Muscle layer of colon (tissue), 2 donors: ENCODE results near the gene VOPP1.

Source experiments
- H3K27ac ChIP-seq: one replicate; pipeline ENCODE4 v1.7.0; 2013; ENCODE audit warnings: low read depth, mild to moderate bottlenecking, low read length, moderate library complexity
- H3K27me3 ChIP-seq, 2 donors: one replicate each; pipeline ENCODE4 v1.7.0; 2013; ENCODE audit warnings: low read length in 2 of 2, mild to moderate bottlenecking in 2 of 2; ENCODE audit not compliant: insufficient read depth in 2 of 2, control insufficient read depth in 1 of 2
- H3K36me3 ChIP-seq: one replicate; pipeline ENCODE4 v1.7.0; 2013; ENCODE audit warnings: mild to moderate bottlenecking, low read length; ENCODE audit not compliant: insufficient read depth
- H3K4me1 ChIP-seq: one replicate; pipeline ENCODE4 v1.7.0; 2013; ENCODE audit warnings: mild to moderate bottlenecking, low read length; ENCODE audit not compliant: insufficient read depth
- H3K4me3 ChIP-seq, 2 donors: one replicate each; pipeline ENCODE4 v1.7.0; 2013; ENCODE audit warnings: low read length in 2 of 2, low read depth in 1 of 2, mild to moderate bottlenecking in 1 of 2, moderate library complexity in 1 of 2
- H3K9ac ChIP-seq: one replicate; pipeline ENCODE4 v1.7.0; 2013; ENCODE audit warnings: low read length
- H3K9me3 ChIP-seq: one replicate; pipeline ENCODE4 v1.7.0; 2013; ENCODE audit warnings: mild to moderate bottlenecking, low read length
- donor health status: abdominal sarcoma.
- donor health status: Adenocarcinoma of cecum.

Gene VOPP1

DNA sequence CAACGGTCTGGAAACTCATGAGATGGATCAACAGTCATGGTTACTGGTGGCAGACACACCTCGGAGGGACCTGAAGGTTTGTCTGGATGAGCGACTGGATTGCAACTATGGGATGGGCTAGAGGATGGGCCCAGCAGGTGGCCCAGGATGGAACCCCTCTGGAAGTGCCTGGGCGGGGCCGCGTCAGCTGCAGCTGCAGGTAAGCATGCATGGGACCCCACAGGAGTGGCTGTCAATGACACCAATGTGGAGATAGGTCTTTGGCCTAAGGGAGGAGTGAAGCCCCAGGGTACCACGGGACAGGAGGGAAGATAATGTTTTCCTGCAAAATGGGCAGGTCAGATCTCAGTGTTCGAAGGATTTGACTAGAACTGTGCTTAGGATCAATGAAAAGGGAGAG is 103.8 kb downstream of the VOPP1 start:
- no peaks in the 10 kb centered on the region for H3K4me1 ChIP-seq
- no peaks in the 10 kb centered on the region for H3K9me3 ChIP-seq
- H3K9ac ChIP-seq, result no peak overlapping the region
- H3K27ac ChIP-seq, result no peak overlapping the region
- no peaks in the 10 kb centered on the region for H3K27me3 ChIP-seq
- H3K4me3 ChIP-seq, result no peak overlapping the region
- peaks cover 10% of the 10 kb centered on the region for H3K36me3 ChIP-seq

DNA sequence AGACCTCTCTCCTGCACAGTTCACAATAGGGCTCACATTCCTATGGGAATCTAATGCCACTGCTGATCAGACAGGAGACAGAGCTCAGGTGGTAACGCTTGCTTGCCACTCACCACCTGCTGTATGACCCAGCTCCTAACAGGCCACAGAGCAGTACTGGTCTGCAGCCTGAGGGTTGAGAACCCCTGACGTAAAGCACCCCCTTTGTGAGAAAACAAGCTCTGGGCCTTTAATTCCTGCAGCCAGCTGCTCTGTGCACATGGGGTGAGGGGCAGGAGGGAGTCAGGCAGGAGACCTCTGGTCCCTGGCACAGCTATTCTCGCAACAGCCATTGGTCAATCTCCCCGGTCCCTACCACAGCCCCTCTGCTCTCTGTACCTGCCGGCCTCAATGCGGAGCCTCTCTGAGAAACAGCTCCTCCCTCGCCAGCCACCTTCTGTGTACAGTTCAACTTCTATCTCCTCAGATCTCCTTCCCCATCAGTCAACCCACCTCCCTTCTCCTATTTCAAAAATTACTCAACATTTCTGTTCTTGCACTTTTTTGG is 105.2 kb downstream of the VOPP1 start:
- Histone ChIP-seq H3K27me3 (no peaks in the 10 kb centered on the region), H3K4me3 (no peak overlapping the region)

DNA sequence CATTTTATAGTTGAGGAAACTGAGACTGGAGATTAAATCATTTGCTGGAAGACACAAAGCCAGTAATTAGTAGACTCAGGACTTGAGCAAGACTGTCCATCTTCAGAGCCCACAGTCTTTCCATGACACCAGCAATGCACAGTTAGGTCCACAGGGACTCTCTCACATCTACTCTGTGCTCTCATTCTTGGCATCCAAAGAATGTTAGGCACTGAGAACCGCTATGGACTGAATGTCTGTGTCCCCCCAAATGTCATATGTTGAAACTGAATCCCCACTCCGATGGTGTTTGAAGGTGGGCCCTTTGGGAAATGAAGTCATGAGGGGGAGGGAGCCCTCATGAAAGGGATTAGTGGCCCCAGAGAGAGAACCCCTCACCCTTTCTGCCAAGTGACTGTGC is 106.6 kb downstream of the VOPP1 start:
- peaks cover 10% of the 10 kb centered on the region for H3K36me3 ChIP-seq
- no peaks in the 10 kb centered on the region for H3K4me1 ChIP-seq

More for the DNA sequence above, 105.2 kb downstream of the VOPP1 start:
- Histone ChIP-seq H3K9me3 (no peaks in the 10 kb centered on the region), H3K27ac (no peak overlapping the region), H3K9ac (no peak overlapping the region), H3K36me3 (peaks cover 10% of the 10 kb centered on the region), H3K4me1 (no peaks in the 10 kb centered on the region)

DNA sequence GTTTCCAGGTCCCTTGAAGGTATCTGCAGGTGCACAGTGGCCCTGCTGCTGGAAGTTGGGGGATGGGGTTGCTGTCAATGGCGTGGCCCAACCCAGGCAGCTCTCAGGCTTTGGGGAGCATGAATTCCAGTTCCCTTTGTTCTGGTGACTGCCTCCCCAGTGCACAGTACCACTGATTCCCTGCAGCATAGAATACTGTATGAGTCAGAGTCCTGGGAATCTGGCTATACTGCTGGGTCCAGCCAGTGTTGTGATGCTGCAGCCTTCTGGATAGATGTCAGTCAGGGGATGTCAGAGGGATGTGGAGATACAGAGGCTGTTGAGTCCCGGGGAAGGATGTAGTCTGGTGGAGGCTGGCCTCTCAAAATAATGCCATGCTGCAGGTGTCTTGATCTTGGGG is 107.9 kb downstream of the VOPP1 start:
- Histone ChIP-seq H3K9me3 (no peaks in the 10 kb centered on the region), H3K4me3 (no peak overlapping the region), H3K4me1 (no peaks in the 10 kb centered on the region), H3K9ac (no peak overlapping the region), H3K27me3 (no peaks in the 10 kb centered on the region), H3K27ac (no peak overlapping the region), H3K36me3 (peaks cover 10% of the 10 kb centered on the region)

More for the DNA sequence above, 106.6 kb downstream of the VOPP1 start:
- H3K9me3 ChIP-seq, result no peaks in the 10 kb centered on the region
- H3K27me3 ChIP-seq, result no peaks in the 10 kb centered on the region
- no peak overlapping the region for H3K9ac ChIP-seq
- H3K27ac ChIP-seq, result no peak overlapping the region
- H3K4me3 ChIP-seq, result no peak overlapping the region

DNA sequence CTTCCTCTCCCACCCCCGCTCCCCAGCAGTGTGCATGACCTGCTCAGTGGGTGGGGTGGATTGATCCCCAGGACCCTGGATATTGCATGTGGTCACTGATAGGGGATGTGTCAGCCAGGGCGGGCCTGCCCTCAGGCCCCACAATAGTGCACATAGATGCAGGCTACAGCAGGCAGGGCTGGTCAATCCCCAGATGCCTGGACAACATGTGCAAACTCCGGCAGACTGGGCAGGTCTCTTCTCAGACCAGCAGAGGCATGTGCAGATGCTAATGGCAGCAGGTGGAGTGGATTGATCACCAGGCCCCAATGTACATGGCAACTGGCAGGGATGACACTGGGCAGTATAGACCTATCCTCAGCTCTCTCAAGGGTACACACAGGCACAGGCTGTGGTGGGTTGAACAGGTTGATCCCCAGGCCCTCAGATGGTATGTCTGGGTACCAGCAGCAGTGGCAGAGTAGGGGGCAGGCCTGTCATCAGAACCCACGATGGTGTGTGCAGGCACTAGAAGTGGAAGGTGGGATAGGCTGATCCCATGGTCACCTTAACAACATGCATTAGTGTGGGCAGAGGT is 108.5 kb downstream of the VOPP1 start:
- Histone ChIP-seq H3K9ac (no peak overlapping the region), H3K4me1 (no peaks in the 10 kb centered on the region), H3K27ac (no peak overlapping the region), H3K27me3 (no peaks in the 10 kb centered on the region), H3K4me3 (no peak overlapping the region), H3K9me3 (no peaks in the 10 kb centered on the region), H3K36me3 (peaks cover 10% of the 10 kb centered on the region)

DNA sequence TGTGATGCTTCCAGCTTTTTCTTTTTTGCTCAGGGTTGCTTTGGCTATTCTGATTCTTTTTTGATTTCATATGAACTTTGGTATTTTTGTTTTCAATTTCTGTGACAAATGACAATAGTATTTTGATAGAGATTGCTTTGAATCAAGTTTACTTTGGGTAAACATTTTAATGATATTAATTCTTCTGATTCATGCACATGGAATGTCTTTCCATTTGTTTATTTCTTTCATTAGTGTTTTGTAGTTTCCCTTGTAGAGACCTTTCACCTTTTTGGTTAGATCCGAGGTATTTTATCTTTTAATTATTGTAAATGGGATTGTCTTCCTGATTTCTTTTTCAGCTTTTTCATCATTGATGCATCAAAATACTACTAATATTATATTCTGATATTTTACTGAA is 114.0 kb downstream of the VOPP1 start:
- no peaks in the 10 kb centered on the region for H3K9me3 ChIP-seq
- H3K9ac ChIP-seq, result no peak overlapping the region
- no peaks in the 10 kb centered on the region for H3K36me3 ChIP-seq
- no peaks in the 10 kb centered on the region for H3K4me1 ChIP-seq
- no peaks in the 10 kb centered on the region for H3K27me3 ChIP-seq
- H3K4me3 ChIP-seq, result no peak overlapping the region
- H3K27ac ChIP-seq, result no peak overlapping the region

DNA sequence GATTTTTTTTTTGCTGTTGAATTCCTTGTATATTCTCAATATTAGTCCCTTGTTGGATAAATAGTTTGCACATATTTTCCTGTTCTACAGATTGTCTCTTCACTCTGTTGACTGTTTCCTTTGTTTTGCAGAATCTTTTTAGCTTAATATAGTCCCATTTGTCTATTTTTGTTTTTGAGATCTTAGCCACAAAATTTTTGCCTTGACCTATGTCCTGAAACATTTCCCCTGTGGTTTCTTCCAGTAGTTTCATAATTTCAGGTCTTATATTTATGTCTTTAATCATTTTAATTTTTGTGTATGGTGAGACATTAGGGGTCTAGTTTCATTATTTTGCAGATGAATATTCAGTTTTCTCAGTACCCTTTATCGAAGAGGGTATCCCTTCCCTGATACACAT is 114.5 kb downstream of the VOPP1 start:
- Histone ChIP-seq H3K9me3 (no peaks in the 10 kb centered on the region), H3K4me1 (no peaks in the 10 kb centered on the region), H3K27ac (no peak overlapping the region), H3K9ac (no peak overlapping the region), H3K36me3 (no peaks in the 10 kb centered on the region), H3K27me3 (no peaks in the 10 kb centered on the region), H3K4me3 (no peak overlapping the region)

DNA sequence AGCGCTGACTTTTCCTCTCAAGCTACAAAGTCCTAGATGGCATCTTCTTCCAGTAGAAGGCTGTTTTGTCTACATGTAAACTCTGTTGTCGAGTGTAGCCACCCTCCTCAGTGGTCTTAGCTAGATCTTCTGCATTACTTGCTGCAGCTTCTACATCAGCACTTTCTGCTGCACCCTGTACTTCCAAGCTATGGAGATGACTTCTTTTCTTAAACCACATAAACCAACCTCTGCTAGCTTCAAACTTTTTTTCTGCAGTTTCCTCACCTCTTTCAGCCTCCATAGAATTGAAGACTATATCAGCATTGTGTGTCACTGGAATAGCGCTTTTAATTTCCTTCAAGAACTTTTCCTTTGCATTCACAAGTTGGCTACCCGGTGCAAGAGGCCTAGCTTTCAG is 119.3 kb downstream of the VOPP1 start:
- Histone ChIP-seq H3K27ac (no peak overlapping the region), H3K27me3 (peaks cover 0 to 10% of the 10 kb centered on the region in 2 donors), H3K4me3 (no peak overlapping the region), H3K9me3 (no peaks in the 10 kb centered on the region), H3K4me1 (no peaks in the 10 kb centered on the region), H3K9ac (no peak overlapping the region), H3K36me3 (no peaks in the 10 kb centered on the region)

DNA sequence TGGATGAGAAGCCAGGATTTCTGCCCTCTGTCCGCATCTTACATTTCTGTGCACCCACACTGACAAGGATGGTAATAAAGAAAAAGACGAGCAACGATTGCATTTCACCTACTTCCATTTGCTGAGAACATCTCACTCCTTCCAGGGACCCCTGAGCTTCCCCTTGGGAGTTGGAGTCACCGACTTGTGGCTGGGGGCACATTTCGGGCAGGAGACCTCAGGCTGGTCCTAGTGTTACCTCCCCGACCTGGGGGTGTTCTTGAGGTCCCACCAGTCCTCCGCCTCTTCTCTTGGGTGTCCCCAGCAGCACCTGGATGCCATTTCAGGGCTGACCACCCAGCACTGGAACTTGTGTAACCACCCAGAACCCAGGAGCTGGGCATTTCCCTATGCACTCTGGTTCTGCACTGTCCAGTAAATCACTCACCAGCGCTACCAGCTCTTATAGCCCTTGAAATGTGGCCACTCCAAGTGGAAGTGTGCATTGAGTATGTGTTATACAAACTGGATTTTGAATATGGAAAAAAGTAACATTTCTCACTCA is 122.2 kb downstream of the VOPP1 start:
- H3K9me3 ChIP-seq, result no peaks in the 10 kb centered on the region
- no peak overlapping the region for H3K4me3 ChIP-seq
- no peaks in the 10 kb centered on the region for H3K4me1 ChIP-seq
- no peaks in the 10 kb centered on the region for H3K36me3 ChIP-seq
- no peak overlapping the region for H3K27ac ChIP-seq
- H3K9ac ChIP-seq, result no peak overlapping the region
- peaks cover 0 to 10% of the 10 kb centered on the region in 2 donors for H3K27me3 ChIP-seq

DNA sequence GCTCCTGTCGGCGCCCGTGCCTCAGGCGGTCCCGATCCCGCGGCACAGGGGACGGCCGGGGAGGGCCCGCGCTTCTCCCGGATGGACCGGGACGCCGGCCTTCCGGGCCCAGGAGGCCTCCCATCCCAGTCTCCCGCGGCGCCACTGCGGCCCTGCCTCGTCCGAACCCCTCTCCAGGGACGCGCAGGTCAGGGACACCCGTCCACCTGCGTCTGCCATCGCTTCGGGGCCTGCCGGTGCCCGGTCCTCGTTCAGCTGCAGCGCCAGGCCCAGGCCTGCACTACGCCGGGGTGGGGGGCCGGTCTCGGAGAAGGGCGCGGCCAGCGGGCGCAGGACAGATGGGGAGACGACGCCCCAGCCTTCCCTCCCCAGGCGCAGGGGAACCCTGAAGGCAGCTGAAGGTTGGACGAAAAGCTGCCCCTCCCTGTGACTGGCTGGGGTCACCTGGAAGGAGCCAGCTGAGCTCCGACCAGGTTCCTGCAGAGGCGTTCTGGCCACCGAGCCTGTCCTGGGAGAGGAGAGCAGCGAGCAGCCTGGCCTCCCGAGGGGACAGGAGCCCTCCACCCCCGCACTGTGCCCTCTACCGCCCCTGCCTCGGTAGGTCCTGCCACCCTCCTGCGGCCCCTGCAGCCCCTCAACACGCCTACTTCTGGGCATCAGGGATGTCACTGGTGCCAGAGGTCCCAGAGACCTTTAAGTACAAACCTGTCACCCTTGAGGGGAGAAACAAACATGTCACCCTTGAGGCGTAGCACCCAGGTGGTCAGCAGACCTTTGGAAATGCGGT is 122.9 kb downstream of the VOPP1 start:
- H3K27ac ChIP-seq, result no peak overlapping the region
- no peak overlapping the region for H3K9ac ChIP-seq
- H3K9me3 ChIP-seq, result no peaks in the 10 kb centered on the region
- H3K4me1 ChIP-seq, result no peaks in the 10 kb centered on the region
- H3K36me3 ChIP-seq, result no peaks in the 10 kb centered on the region
- H3K27me3 ChIP-seq, result peaks cover 0 to 10% of the 10 kb centered on the region in 2 donors
- peak overlapping the region in 1 of 2 donors; percentile 2 for H3K4me3 ChIP-seq

DNA sequence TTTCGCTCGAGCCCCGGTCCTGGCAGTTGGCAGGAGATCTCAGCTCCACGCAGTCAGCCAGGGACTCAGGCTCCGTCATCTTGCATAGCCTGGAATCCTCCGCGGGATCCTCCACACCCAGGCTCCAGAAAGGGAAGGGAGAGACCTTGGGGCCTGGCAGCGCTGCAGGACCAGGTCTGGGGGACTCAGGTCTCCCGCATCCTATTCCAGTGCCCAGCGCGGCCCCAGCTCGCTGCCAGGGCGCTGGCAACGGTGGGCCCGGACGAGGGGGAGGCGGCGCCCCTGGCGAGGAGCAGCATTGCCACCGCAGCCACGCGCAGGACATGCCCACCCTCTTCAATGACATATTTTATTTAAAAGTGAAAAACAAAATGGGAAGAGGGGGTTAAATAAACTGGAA is 123.8 kb downstream of the VOPP1 start:
- Histone ChIP-seq H3K4me3 (peak overlapping the region in 1 of 2 donors; percentile 2), H3K27ac (no peak overlapping the region), H3K9me3 (no peaks in the 10 kb centered on the region), H3K9ac (no peak overlapping the region), H3K4me1 (no peaks in the 10 kb centered on the region), H3K27me3 (peaks cover 0 to 10% of the 10 kb centered on the region in 2 donors), H3K36me3 (no peaks in the 10 kb centered on the region)
